HEK293T (cell line): ENCODE data around the gene ATP11C.

ENCODE experiments used
- CTCF ChIA-PET: fragments of 350-600 bp; formaldehyde crosslinking; extraction: SDS; loops from one replicate; lab custom pipeline; 2021; ENCODE audit warnings: antibody characterized with exemption, inconsistent platforms; lab: Yijun Ruan, JAX
- POLR2A ChIA-PET: fragments of 350-600 bp; formaldehyde crosslinking; extraction: SDS; loops from one replicate; lab custom pipeline; 2020; ENCODE audit warnings: antibody characterized with exemption, inconsistent platforms; lab: Yijun Ruan, JAX
- DNase-seq: peaks from one replicate; pipeline ENCODE4 v3.0.0; 2012; ENCODE audit warnings: mixed read lengths; ENCODE audit errors: extremely low spot score
- ARNT ChIP-seq: fragments of 450-650 bp; IDR thresholded peaks from 2 replicates; pipeline ENCODE4 v1.6.1; 2017; ENCODE audit warnings: mild to moderate bottlenecking
- BHLHE40 ChIP-seq: fragments of 450-650 bp; IDR thresholded peaks from 2 replicates; pipeline ENCODE4 v1.6.1; 2016; ENCODE audit warnings: mild to moderate bottlenecking, moderate library complexity, borderline replicate concordance
- CTBP1 ChIP-seq: fragments of 450-650 bp; IDR thresholded peaks from 2 replicates; pipeline ENCODE4 v1.6.1; 2016; ENCODE audit warnings: borderline replicate concordance
- ELF4 ChIP-seq: fragments of 450-650 bp; IDR thresholded peaks from 2 replicates; pipeline ENCODE4 v1.6.1; 2017; ENCODE audit warnings: antibody characterized with exemption
- FOXA1 ChIP-seq: fragments of 450-650 bp; IDR thresholded peaks from 2 replicates; pipeline ENCODE4 v1.6.1; 2016; ENCODE audit warnings: mild to moderate bottlenecking
- FOXK2 ChIP-seq: fragments of 450-650 bp; IDR thresholded peaks from 2 replicates; pipeline ENCODE4 v1.6.1; 2016; ENCODE audit warnings: mild to moderate bottlenecking
- FOXM1 ChIP-seq: fragments of 450-650 bp; IDR thresholded peaks from 2 replicates; pipeline ENCODE4 v1.6.1; 2017; ENCODE audit warnings: mild to moderate bottlenecking, borderline replicate concordance
- HDGF ChIP-seq: fragments of 450-650 bp; IDR thresholded peaks from 2 replicates; pipeline ENCODE4 v1.6.1; 2017; ENCODE audit warnings: antibody characterized with exemption, borderline replicate concordance
- L3MBTL2 ChIP-seq: fragments of 450-650 bp; conservative IDR thresholded peaks from 2 replicates; pipeline ENCODE4 v1.6.1; 2016; ENCODE audit warnings: mild to moderate bottlenecking
- LEF1 ChIP-seq: fragments of 450-650 bp; IDR thresholded peaks from 2 replicates; pipeline ENCODE4 v1.6.1; 2017; ENCODE audit warnings: mild to moderate bottlenecking, borderline replicate concordance
- NFRKB ChIP-seq: fragments of 450-650 bp; IDR thresholded peaks from 2 replicates; pipeline ENCODE4 v1.6.1; 2016; ENCODE audit warnings: mild to moderate bottlenecking, moderate library complexity
- PKNOX1 ChIP-seq: fragments of 450-650 bp; IDR thresholded peaks from 2 replicates; pipeline ENCODE4 v1.6.1; 2016
- SP1 ChIP-seq: fragments of 450-650 bp; IDR thresholded peaks from 2 replicates; pipeline ENCODE4 v1.6.1; 2017
- SUZ12 ChIP-seq: fragments of 450-650 bp; IDR thresholded peaks from 2 replicates; pipeline ENCODE4 v1.6.1; 2016; ENCODE audit warnings: mild to moderate bottlenecking
- TARDBP ChIP-seq: fragments of 450-650 bp; IDR thresholded peaks from 2 replicates; pipeline ENCODE4 v1.6.1; 2016
- ZNF384 ChIP-seq: fragments of 450-650 bp; IDR thresholded peaks from 2 replicates; pipeline ENCODE4 v1.6.1; 2016

The ATP11C gene

GRCh38 chrX:139933904-139934303 lies 1.1 kb upstream of the ATP11C start:
- no peak for DNase-seq
- ChIA-PET POLR2A (interaction anchor here (0.5 to 1.0 kb wide), 2 partner anchors 8 to 101 kb away, joined by 3 read pairs; no protein-coding TSS in a partner anchor), CTCF (no interaction called here)
- TF ChIP-seq FOXK2: no peak
- no peak for TF ChIP-seq FOXA1
- no peak for TF ChIP-seq SUZ12
- TF ChIP-seq NFRKB: no peak
- TF ChIP-seq ARNT: no peak
- no peak for TF ChIP-seq BHLHE40
- no peak for TF ChIP-seq ELF4
- no peak for TF ChIP-seq HDGF
- TF ChIP-seq ZNF384: no peak
- no peak for TF ChIP-seq PKNOX1
- TF ChIP-seq CTBP1: no peak
- no peak for TF ChIP-seq TARDBP
- no peak for TF ChIP-seq SP1
- no peak for TF ChIP-seq FOXM1
- TF ChIP-seq LEF1: no peak
- TF ChIP-seq L3MBTL2: no peak

GRCh38 chrX:139932073-139932900 lies 566 bp downstream of the ATP11C start:
- peak; percentile 53 for DNase-seq
- CTCF ChIA-PET: interaction anchor here (0.5 kb wide), 1 partner anchor 34 kb away, joined by 7 read pairs; no protein-coding TSS in a partner anchor
- TF ChIP-seq TARDBP (no peak), NFRKB (no peak), PKNOX1 (no peak), L3MBTL2 (no peak), HDGF (no peak), BHLHE40 (no peak), ARNT (no peak), LEF1 (no peak), FOXA1 (no peak), SUZ12 (no peak), FOXK2 (no peak)
- POLR2A ChIA-PET: interaction anchor here (1.0 kb wide), 2 partner anchors 13 to 101 kb away, joined by 3 to 4 read pairs; no protein-coding TSS in a partner anchor

- DNase-seq: no peak
- POLR2A ChIA-PET: no interaction called here
- TF ChIP-seq L3MBTL2: 0 out of 2 replicates have a peak, but pooled peaks have one; percentile 16
- no peak for TF ChIP-seq NFRKB
- TF ChIP-seq CTBP1: no peak
- CTCF ChIA-PET: interaction anchor here (0.5 kb wide), 1 partner anchor 35 kb away, joined by 7 read pairs; no protein-coding TSS in a partner anchor
Measured at GRCh38 chrX:139931646-139932072, 1.2 kb downstream of the ATP11C start.

GRCh38 chrX:139930916-139931645 lies 1.8 kb downstream of the ATP11C start:
- POLR2A ChIA-PET: no interaction called here
- no peak for TF ChIP-seq BHLHE40
- TF ChIP-seq SUZ12: no peak
- CTCF ChIA-PET: interaction anchor here (0.5 kb wide), 1 partner anchor 35 kb away, joined by 7 read pairs; no protein-coding TSS in a partner anchor
- DNase-seq: peak; percentile 35

GRCh38 chrX:139930401-139930800 lies 2.5 kb downstream of the ATP11C start:
- ChIA-PET POLR2A (no interaction called here), CTCF (no interaction called here)
- TF ChIP-seq SUZ12 (no peak), SP1 (no peak), FOXM1 (no peak), NFRKB (no peak), ZNF384 (no peak), ARNT (no peak), L3MBTL2 (no peak), PKNOX1 (no peak; the same call in 1 of the 2 replicates), CTBP1 (no peak), FOXK2 (no peak), ELF4 (no peak), HDGF (no peak), LEF1 (no peak), FOXA1 (no peak), BHLHE40 (no peak), TARDBP (no peak)
- DNase-seq: no peak

GRCh38 chrX:139929876-139930275 lies 3.0 kb downstream of the ATP11C start:
- POLR2A ChIA-PET: no interaction called here
- TF ChIP-seq NFRKB (no peak), SP1 (no peak), HDGF (no peak), BHLHE40 (no peak), CTBP1 (no peak), FOXA1 (no peak), ELF4 (no peak), ZNF384 (no peak), L3MBTL2 (no peak), ARNT (no peak), PKNOX1 (no peak), FOXM1 (no peak), FOXK2 (no peak)
- CTCF ChIA-PET: no interaction called here
- DNase-seq: no peak
